HepG2 (cell line): Measurements from ENCODE around the gene CCDC121. TPM values are rescaled to one million over a fixed set of nuclear protein-coding genes. Genes with fewer than 3 reads are reported as not detected.

ENCODE experiments used
- CBX2 ChIP-seq, 2 experiments: fragments of 200-600 bp in 1 of 2; sonication (generic); formaldehyde crosslinking in 1 of 2; IDR thresholded peaks; 2 replicates each; pipeline versions ENCODE4 v1.7.0 to v1.8.1; 2018 to 2022; ENCODE audit warnings: low read depth in 2 of 2, low read length in 1 of 2, mild to moderate bottlenecking in 1 of 2, missing genetic modification reagents in 1 of 2
- DR1 ChIP-seq: sonication (generic); formaldehyde crosslinking; IDR thresholded peaks from 2 replicates; pipeline ENCODE4 v1.8.0; 2021; ENCODE audit warnings: mild to moderate bottlenecking, missing genetic modification reagents, inconsistent platforms
- FOXK1 ChIP-seq: sonication (generic); formaldehyde crosslinking; IDR thresholded peaks from 2 replicates; pipeline ENCODE4 v1.4.0; 2020; ENCODE audit warnings: low read depth, missing genetic modification reagents, borderline replicate concordance
- HDAC1 ChIP-seq: sonication (generic); formaldehyde crosslinking; IDR thresholded peaks from 2 replicates; pipeline ENCODE4 v1.5.1; 2020; ENCODE audit warnings: mild to moderate bottlenecking, missing genetic modification reagents
- ISL2 ChIP-seq: sonication (generic); formaldehyde crosslinking; IDR thresholded peaks from 2 replicates; pipeline ENCODE4 v1.5.0; 2020; ENCODE audit warnings: missing genetic modification reagents
- JUND ChIP-seq: sonication (generic); formaldehyde crosslinking; IDR thresholded peaks from 2 replicates; pipeline ENCODE4 v1.8.0; 2022; ENCODE audit warnings: mild to moderate bottlenecking, missing genetic modification reagents
- MYPOP ChIP-seq: sonication (generic); formaldehyde crosslinking; IDR thresholded peaks from 2 replicates; pipeline ENCODE4 v1.8.1; 2023; ENCODE audit warnings: mild to moderate bottlenecking, moderate library complexity, missing genetic modification reagents
- REXO4 ChIP-seq: sonication (generic); formaldehyde crosslinking; IDR thresholded peaks from 2 replicates; pipeline ENCODE4 v1.8.0; 2022; ENCODE audit warnings: missing genetic modification reagents, mild to moderate bottlenecking, borderline replicate concordance
- SMAD1 ChIP-seq: sonication (generic); formaldehyde crosslinking; IDR thresholded peaks from 2 replicates; pipeline ENCODE4 v1.4.0; 2020; ENCODE audit warnings: missing genetic modification reagents, low read depth, mild to moderate bottlenecking, borderline replicate concordance
- SMAD3 ChIP-seq: sonication (generic); formaldehyde crosslinking; IDR thresholded peaks from 2 replicates; pipeline ENCODE4 v1.4.0; 2020; ENCODE audit warnings: missing genetic modification reagents
- TBX2 ChIP-seq: sonication (generic); formaldehyde crosslinking; IDR thresholded peaks from 2 replicates; pipeline ENCODE4 v1.5.0; 2020; ENCODE audit warnings: missing genetic modification reagents, mild to moderate bottlenecking, borderline replicate concordance
- ZBTB2 ChIP-seq: sonication (generic); formaldehyde crosslinking; IDR thresholded peaks from 2 replicates; pipeline ENCODE4 v1.8.0; 2022; ENCODE audit warnings: low read depth, missing genetic modification reagents
- ZNF543 ChIP-seq: sonication (generic); formaldehyde crosslinking; IDR thresholded peaks from 2 replicates; pipeline ENCODE4 v1.4.0; 2020; ENCODE audit warnings: mild to moderate bottlenecking, missing genetic modification reagents
- ZNF616 ChIP-seq: sonication (generic); formaldehyde crosslinking; IDR thresholded peaks from 2 replicates; pipeline ENCODE4 v1.5.0; 2020; ENCODE audit warnings: low read depth, mild to moderate bottlenecking, missing genetic modification reagents
- polyA plus RNA-seq, 8 experiments: library from polyadenylated mRNA; depleted of rRNA in 3 of 8; stranded (reverse) in 7 of 8; unstranded in 1 of 8; fragments of >200 nt; fragmentation: Illumina TruSeq in 4 of 8; extraction: Trizol in 4 of 8; gene quantifications; 2 replicates each; pipeline versions ENCODE4 v1.2.1 to v1.2.3, GENCODE V29; 2011 to 2016; ENCODE audit warnings: low read depth in 4 of 8, missing spikeins in 1 of 8, mixed read lengths in 1 of 8; ENCODE audit not compliant: insufficient read depth in 1 of 8
- total RNA-seq, 5 experiments: library from RNA; depleted of rRNA; stranded (reverse); fragments of >200 nt; fragmentation: Illumina TruSeq; extraction: Trizol; gene quantifications; 2 replicates each; pipeline ENCODE4 v1.2.3, GENCODE V29; 2016; ENCODE audit warnings: low read depth in 1 of 5
- TF ChIP-seq, protein P1 (sequence below): sonication (generic); formaldehyde crosslinking; IDR thresholded peaks from 2 replicates; pipeline ENCODE4 v1.4.0; 2020; ENCODE audit warnings: mild to moderate bottlenecking, missing genetic modification reagents

The CCDC121 gene
- total and polyA plus RNA-seq, 2 of the 13 experiments (the other 11 are each of a cell fraction or from before 2014, with no cell fraction given) = 1.9 to 3.0 TPM

GRCh38 chr2:27582695-27583389 is 46.0 kb downstream of the CCDC121 start, which contains the start of gene ZNF512 (continued):
- TF ChIP-seq, protein P1, sequence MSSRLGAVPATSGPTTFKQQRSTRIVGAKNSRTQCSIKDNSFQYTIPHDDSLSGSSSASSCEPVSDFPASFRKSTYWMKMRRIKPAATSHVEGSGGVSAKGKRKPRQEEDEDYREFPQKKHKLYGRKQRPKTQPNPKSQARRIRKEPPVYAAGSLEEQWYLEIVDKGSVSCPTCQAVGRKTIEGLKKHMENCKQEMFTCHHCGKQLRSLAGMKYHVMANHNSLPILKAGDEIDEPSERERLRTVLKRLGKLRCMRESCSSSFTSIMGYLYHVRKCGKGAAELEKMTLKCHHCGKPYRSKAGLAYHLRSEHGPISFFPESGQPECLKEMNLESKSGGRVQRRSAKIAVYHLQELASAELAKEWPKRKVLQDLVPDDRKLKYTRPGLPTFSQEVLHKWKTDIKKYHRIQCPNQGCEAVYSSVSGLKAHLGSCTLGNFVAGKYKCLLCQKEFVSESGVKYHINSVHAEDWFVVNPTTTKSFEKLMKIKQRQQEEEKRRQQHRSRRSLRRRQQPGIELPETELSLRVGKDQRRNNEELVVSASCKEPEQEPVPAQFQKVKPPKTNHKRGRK (CRISPR knock-in tag) = no peak
- no peak for TF ChIP-seq CBX2 (IDR thresholded peaks at IDR 0.05; ENCODE audit: low read depth, low read length)
- TF ChIP-seq CBX2 (CRISPR knock-in tag; IDR thresholded peaks at IDR 0.05; ENCODE audit: low read depth) = no peak
- TF ChIP-seq FOXK1 = peak; percentile 80; the same call in 1 of the 2 replicates
- TF ChIP-seq ISL2 (CRISPR knock-in tag) = peak; percentile 53; the same call in 1 of the 2 replicates
- TF ChIP-seq SMAD1 (CRISPR knock-in tag) = 0 out of 2 replicates have a peak, but pooled peaks have one; percentile 71
- no peak for TF ChIP-seq JUND (CRISPR knock-in tag)
- peak; percentile 95 for TF ChIP-seq DR1 (CRISPR knock-in tag)
- no peak for TF ChIP-seq REXO4 (CRISPR knock-in tag)
- no peak for TF ChIP-seq ZBTB2
- peak; percentile 64; the same call in 1 of the 2 replicates for TF ChIP-seq ZNF543 (CRISPR knock-in tag)
- TF ChIP-seq HDAC1 (CRISPR knock-in tag) = 0 out of 2 replicates have a peak, but pooled peaks have one; percentile 31
- TF ChIP-seq TBX2 (CRISPR knock-in tag) = peak; percentile 71; the same call in 1 of the 2 replicates
- no peak; the same call in 1 of the 2 replicates for TF ChIP-seq MYPOP
- no peak; the same call in 1 of the 2 replicates for TF ChIP-seq ZNF616 (CRISPR knock-in tag)
- 0 out of 2 replicates have a peak, but pooled peaks have one; percentile 83 for TF ChIP-seq SMAD3 (CRISPR knock-in tag)
